Stimulated activated naive CD8-positive, alpha-beta T cell treated with anti-CD3 and anti-CD28 coated beads, Interleukin-15, Interleukin-2, amounts not matched to agents 100 ng/mL and 50 ng/mL, for 24 hours (primary cell): ENCODE data around the gene CCDC97.

Experiments
- H3K27ac Mint-ChIP-seq: one replicate; pipeline ENCODE4 v1.8.0; 2021; ENCODE audit warnings: mild to moderate bottlenecking, mixed read lengths
- H3K27me3 Mint-ChIP-seq: one replicate; pipeline ENCODE4 v1.8.0; 2021; ENCODE audit warnings: mixed read lengths
- H3K36me3 Mint-ChIP-seq: one replicate; pipeline ENCODE4 v1.8.0; 2021; ENCODE audit warnings: low read depth, mixed read lengths
- H3K4me1 Mint-ChIP-seq: one replicate; pipeline ENCODE4 v1.8.0; 2021; ENCODE audit warnings: low read depth, mixed read lengths
- H3K4me3 Mint-ChIP-seq: one replicate; pipeline ENCODE4 v1.8.0; 2021; ENCODE audit warnings: mild to moderate bottlenecking, mixed read lengths
- H3K9me3 Mint-ChIP-seq: one replicate; pipeline ENCODE4 v1.8.0; 2021; ENCODE audit warnings: mixed read lengths

CCDC97 gene

GRCh38 chr19:41305927-41306793 is 3.8 kb upstream of the CCDC97 start:
- Mint-ChIP-seq H3K4me3 (peak overlapping the region; percentile 52), H3K27ac (peak overlapping the region; percentile 96), H3K4me1 (peaks cover 92% of the 10 kb centered on the region), H3K27me3 (no peaks in the 10 kb centered on the region), H3K9me3 (no peaks in the 10 kb centered on the region), H3K36me3 (peaks cover 55% of the 10 kb centered on the region)

GRCh38 chr19:41307090-41307875 is 2.7 kb upstream of the CCDC97 start:
- H3K27ac Mint-ChIP-seq: peak overlapping the region; percentile 96
- no peaks in the 10 kb centered on the region for H3K27me3 Mint-ChIP-seq
- peaks cover 92% of the 10 kb centered on the region for H3K4me1 Mint-ChIP-seq
- no peaks in the 10 kb centered on the region for H3K9me3 Mint-ChIP-seq
- peaks cover 53% of the 10 kb centered on the region for H3K36me3 Mint-ChIP-seq
- H3K4me3 Mint-ChIP-seq: peak overlapping the region; percentile 52

- Mint-ChIP-seq H3K4me1 (peaks cover 90% of the 10 kb centered on the region), H3K36me3 (peaks cover 53% of the 10 kb centered on the region), H3K27me3 (no peaks in the 10 kb centered on the region), H3K4me3 (peak overlapping the region; percentile 96), H3K9me3 (no peaks in the 10 kb centered on the region), H3K27ac (peak overlapping the region; percentile 96)
Observed at GRCh38 chr19:41307954-41308449, 2.0 kb upstream of the CCDC97 start.

GRCh38 chr19:41308450-41309179 is 1.4 kb upstream of the CCDC97 start:
- no peaks in the 10 kb centered on the region for H3K27me3 Mint-ChIP-seq
- peak overlapping the region; percentile 96 for H3K4me3 Mint-ChIP-seq
- peaks cover 90% of the 10 kb centered on the region for H3K4me1 Mint-ChIP-seq
- H3K27ac Mint-ChIP-seq: peak overlapping the region; percentile 96
- peaks cover 57% of the 10 kb centered on the region for H3K36me3 Mint-ChIP-seq
- no peaks in the 10 kb centered on the region for H3K9me3 Mint-ChIP-seq

DNA sequence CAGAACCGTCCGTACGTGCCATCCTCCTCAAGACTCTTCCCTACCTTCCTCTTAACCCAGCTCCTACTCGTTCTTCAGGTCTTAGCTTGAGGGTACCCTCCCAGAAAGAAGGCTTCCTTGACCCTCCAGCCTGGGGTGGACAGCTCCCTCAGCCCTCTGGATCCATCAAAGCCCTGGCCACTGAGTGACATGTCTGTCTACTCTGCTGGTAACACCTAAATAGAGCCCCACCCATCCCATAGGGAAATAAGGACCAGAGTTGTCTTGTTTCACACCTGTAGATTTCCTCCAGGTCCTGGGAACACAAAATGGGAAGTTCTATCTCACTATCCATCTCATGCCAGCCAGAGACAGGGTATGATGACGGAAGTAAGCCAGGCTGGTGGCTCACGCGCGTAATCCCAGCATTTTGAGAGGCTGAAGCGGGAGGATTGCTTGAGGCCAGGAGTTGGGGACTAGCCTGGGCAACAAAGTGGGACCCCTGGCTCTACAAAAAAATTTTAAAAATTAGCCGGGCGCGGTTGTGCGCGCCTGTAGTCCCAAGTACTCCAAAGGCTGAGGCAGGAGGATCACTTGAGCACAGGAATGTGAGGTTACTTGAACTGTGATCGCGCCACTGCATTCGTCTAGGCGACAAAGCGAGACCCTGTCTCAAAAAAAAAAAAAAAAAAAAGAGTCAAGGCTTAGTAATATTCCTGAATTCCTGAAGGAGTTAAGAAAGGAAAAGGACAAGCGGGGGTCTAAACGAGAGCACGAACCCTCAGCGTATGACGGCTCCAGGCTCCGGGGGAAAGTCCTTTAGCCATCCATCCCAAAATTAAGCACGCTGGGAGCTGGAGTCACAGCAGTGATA is 566 bp upstream of the CCDC97 start:
- Mint-ChIP-seq H3K9me3 (no peaks in the 10 kb centered on the region), H3K36me3 (peaks cover 57% of the 10 kb centered on the region), H3K27me3 (no peaks in the 10 kb centered on the region), H3K4me1 (peaks cover 83% of the 10 kb centered on the region), H3K27ac (peak overlapping the region; percentile 96), H3K4me3 (peak overlapping the region; percentile 96)

GRCh38 chr19:41311072-41311471 is 1.1 kb downstream of the CCDC97 start:
- H3K4me1 Mint-ChIP-seq: peaks cover 67% of the 10 kb centered on the region
- peak overlapping the region; percentile 96 for H3K27ac Mint-ChIP-seq
- H3K36me3 Mint-ChIP-seq: peaks cover 52% of the 10 kb centered on the region
- H3K27me3 Mint-ChIP-seq: no peaks in the 10 kb centered on the region
- peak overlapping the region; percentile 96 for H3K4me3 Mint-ChIP-seq
- H3K9me3 Mint-ChIP-seq: no peaks in the 10 kb centered on the region

GRCh38 chr19:41311613-41312012 is 1.6 kb downstream of the CCDC97 start:
- Mint-ChIP-seq H3K9me3 (no peaks in the 10 kb centered on the region), H3K27me3 (no peaks in the 10 kb centered on the region), H3K36me3 (peaks cover 53% of the 10 kb centered on the region), H3K27ac (peak overlapping the region; percentile 71), H3K4me1 (peaks cover 62% of the 10 kb centered on the region), H3K4me3 (peak overlapping the region; percentile 96)

DNA sequence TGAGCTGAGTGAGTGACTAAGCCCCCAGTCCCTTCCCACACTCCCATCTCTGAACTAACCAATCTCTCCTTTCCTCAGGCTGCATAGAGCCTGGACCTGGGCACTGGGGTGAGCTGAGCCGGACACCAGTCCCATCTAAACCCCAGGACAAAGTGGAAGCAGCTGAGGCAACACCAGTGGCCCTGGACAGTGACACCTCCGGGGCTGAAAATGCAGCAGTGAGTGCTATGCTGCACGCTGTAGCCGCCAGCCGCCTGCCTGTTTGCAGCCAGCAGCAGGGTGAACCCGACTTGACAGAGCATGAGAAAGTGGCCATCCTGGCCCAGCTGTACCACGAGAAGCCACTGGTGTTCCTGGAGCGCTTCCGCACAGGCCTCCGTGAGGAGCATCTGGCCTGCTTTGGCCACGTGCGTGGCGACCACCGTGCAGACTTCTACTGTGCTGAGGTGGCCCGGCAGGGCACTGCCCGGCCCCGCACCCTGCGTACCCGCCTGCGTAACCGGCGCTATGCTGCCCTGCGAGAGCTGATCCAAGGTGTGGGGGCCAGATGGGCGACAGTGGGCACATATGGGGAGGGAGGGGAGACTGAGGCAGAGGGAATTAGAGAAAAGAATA is 6.4 kb downstream of the CCDC97 start:
- Mint-ChIP-seq H3K36me3 (peaks cover 65% of the 10 kb centered on the region), H3K4me3 (no peak overlapping the region), H3K4me1 (peaks cover 29% of the 10 kb centered on the region), H3K9me3 (no peaks in the 10 kb centered on the region), H3K27me3 (no peaks in the 10 kb centered on the region), H3K27ac (peak overlapping the region; percentile 69)

DNA sequence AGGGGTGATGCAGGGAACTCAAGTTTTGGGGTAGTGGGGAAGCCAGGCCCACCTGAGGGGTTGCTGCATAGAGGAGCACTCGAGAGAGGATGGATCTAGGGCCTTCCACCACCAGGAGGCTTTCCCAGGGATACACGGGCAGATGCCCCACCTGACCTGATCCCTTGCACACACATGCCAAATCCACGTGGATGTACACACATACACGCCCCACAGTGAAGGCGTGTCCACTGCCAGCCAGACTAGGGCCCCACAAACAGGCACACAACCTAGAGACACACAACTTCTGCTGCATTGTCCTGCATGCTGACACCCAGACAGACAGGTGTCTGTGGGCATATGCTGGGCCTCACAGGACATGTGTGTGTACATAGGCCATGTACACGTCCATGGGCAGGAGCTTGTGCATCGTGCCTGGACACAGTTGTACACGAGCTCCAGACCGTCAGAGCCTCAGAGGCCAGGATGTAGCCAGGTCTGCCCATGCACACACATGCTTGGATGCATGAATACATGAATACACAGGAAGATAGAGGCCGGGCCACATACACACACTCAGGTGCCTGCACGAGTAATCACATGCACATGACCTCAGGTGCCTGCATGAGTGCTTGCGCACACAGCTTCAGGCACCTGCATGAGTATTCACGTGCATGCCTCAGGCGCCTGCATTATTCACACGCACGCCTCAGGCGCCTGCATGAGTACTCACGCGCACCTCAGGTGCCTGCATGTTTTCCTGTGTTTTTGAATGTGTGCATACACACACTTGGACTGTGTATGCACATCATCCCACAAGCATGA is 8.9 kb downstream of the CCDC97 start:
- Mint-ChIP-seq H3K27me3 (no peaks in the 10 kb centered on the region), H3K9me3 (no peaks in the 10 kb centered on the region), H3K36me3 (peaks cover 49% of the 10 kb centered on the region), H3K4me3 (no peak overlapping the region), H3K4me1 (peaks cover 28% of the 10 kb centered on the region), H3K27ac (no peak overlapping the region)

DNA sequence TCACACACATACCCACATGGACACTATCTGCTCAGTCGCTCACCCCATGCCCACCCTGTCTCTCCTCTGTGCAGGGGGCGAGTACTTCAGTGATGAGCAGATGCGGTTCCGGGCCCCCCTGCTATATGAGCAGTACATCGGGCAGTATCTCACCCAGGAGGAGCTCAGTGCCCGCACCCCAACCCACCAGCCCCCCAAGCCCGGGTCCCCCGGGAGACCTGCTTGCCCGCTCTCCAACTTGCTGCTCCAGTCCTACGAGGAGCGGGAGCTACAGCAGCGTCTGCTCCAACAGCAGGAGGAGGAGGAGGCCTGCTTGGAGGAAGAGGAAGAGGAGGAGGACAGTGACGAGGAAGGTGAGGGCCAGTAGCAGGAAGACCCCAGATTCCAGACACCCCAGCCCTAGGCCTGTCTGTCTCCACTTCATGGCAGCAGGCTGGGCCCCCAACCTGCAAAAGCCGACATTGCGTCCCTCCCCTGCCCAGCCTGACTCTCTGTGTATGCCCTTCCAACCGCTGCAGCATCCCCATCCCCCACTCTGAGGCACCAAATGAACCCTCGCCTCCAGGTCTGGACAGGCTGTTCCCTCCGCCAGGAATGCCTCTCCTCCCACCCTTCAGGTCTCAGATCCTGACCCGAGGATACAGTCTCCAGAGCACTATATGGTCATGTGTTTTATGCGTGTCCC is 9.7 kb downstream of the CCDC97 start:
- Mint-ChIP-seq H3K4me3 (no peak overlapping the region), H3K4me1 (peaks cover 36% of the 10 kb centered on the region), H3K27me3 (no peaks in the 10 kb centered on the region), H3K36me3 (peaks cover 42% of the 10 kb centered on the region), H3K9me3 (no peaks in the 10 kb centered on the region), H3K27ac (no peak overlapping the region)

- Mint-ChIP-seq H3K27me3 (no peaks in the 10 kb centered on the region), H3K27ac (no peak overlapping the region), H3K4me1 (peaks cover 41% of the 10 kb centered on the region), H3K9me3 (no peaks in the 10 kb centered on the region), H3K36me3 (peaks cover 42% of the 10 kb centered on the region), H3K4me3 (no peak overlapping the region)
Observed at GRCh38 chr19:41320185-41320518, 10.2 kb downstream of the CCDC97 start.

DNA sequence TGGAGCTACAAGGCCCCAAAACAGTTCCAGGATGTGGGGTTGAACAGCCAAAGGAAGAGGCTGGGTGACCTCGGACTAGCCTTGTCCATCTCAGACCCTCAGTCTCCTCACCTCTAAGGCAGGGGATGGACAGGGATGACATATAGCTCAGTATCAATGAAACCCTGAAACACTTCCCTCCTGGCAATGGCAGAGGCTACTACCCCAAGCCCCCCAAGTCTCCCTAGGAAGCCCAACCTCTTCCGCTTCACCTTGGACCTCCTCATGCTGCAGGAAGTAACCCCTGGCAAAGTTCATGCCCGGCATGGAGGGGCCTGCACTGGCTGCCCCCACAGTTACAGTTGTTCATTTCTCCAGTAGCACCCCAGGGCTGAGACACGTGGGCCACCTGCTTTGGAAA is 10.6 kb downstream of the CCDC97 start:
- H3K27me3 Mint-ChIP-seq: no peaks in the 10 kb centered on the region
- H3K9me3 Mint-ChIP-seq: no peaks in the 10 kb centered on the region
- H3K27ac Mint-ChIP-seq: no peak overlapping the region
- peaks cover 42% of the 10 kb centered on the region for H3K36me3 Mint-ChIP-seq
- no peak overlapping the region for H3K4me3 Mint-ChIP-seq
- peaks cover 45% of the 10 kb centered on the region for H3K4me1 Mint-ChIP-seq

DNA sequence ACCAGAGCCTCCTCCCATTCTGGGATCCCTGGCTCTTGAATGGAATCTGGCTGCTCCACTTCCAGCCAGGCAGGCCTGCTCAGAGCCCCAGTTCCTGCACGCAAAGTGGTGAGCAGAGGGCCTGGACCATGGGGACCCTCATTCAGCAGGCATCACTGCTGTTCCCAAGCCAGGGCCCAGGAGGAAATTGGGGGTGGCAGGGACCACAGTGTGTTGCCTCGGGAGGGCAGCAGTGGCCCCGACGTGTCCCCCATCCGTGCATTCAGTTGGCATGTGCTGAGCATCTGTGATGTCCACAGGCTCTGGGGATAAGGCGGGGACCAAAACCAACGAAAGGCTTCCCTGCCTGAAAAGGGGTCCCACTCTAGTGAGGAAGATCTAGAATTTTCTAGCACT is 11.2 kb downstream of the CCDC97 start:
- Mint-ChIP-seq H3K27me3 (no peaks in the 10 kb centered on the region), H3K4me3 (no peak overlapping the region), H3K36me3 (peaks cover 40% of the 10 kb centered on the region), H3K9me3 (no peaks in the 10 kb centered on the region), H3K4me1 (peaks cover 48% of the 10 kb centered on the region), H3K27ac (peak overlapping the region; percentile 65)
